GM12874 (cell line): Measurements from ENCODE around the gene TXLNB.

ENCODE experiments used
- TF ChIP-seq, protein P1 (sequence below): IDR thresholded peaks from 2 replicates; pipeline ENCODE4 v1.5.1; 2011; ENCODE audit warnings: low read depth, mild to moderate bottlenecking, control low read depth, low read length, moderate library complexity; ENCODE audit not compliant: insufficient read depth

Gene TXLNB

DNA sequence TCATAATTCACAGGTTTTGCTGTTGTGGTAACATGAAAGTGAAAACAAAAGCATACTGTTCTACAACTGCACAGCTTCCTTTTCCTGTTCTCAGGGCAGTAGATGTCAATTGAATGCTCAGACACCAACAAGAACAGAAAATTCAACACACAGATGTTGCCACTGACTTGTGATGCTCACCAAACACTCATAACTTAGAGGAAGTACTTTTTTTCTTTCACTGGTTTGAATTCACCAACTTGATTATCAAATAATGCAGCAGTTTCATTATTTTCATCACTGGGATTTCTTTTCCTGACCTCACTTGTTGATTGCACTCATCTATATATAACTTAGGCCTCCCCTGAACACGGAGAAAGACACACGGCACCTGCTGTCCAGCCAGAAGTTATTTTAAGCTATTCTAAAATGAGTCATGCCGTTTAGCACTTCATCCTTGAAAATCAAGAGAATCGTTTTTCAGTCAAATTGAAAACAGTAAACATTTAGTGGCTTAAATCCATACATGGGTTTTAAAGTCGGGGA, 949 bp downstream of the TXLNB start:
- TF ChIP-seq, protein P1, sequence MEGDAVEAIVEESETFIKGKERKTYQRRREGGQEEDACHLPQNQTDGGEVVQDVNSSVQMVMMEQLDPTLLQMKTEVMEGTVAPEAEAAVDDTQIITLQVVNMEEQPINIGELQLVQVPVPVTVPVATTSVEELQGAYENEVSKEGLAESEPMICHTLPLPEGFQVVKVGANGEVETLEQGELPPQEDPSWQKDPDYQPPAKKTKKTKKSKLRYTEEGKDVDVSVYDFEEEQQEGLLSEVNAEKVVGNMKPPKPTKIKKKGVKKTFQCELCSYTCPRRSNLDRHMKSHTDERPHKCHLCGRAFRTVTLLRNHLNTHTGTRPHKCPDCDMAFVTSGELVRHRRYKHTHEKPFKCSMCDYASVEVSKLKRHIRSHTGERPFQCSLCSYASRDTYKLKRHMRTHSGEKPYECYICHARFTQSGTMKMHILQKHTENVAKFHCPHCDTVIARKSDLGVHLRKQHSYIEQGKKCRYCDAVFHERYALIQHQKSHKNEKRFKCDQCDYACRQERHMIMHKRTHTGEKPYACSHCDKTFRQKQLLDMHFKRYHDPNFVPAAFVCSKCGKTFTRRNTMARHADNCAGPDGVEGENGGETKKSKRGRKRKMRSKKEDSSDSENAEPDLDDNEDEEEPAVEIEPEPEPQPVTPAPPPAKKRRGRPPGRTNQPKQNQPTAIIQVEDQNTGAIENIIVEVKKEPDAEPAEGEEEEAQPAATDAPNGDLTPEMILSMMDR, result no peak

DNA sequence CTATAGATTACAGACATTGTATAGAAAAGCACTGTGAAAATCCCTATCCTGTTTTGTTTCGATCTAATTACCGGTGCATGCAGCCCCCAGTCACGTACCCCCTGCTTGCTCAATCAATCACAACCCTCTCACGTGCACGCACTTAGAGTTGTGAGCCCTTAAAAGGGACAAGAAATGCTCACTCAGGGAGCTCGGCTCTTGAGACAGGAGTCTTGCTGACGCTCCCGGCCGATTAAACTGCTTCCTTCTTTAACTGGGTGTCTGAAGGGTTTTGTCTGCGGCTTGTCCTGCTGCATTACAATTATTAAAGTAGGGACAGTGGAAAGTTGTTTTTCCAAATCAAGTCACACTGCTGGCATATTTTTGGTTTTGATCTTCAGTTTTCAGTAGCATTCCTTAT, 2.6 kb downstream of the TXLNB start:
- TF ChIP-seq, protein P1, result no peak

DNA sequence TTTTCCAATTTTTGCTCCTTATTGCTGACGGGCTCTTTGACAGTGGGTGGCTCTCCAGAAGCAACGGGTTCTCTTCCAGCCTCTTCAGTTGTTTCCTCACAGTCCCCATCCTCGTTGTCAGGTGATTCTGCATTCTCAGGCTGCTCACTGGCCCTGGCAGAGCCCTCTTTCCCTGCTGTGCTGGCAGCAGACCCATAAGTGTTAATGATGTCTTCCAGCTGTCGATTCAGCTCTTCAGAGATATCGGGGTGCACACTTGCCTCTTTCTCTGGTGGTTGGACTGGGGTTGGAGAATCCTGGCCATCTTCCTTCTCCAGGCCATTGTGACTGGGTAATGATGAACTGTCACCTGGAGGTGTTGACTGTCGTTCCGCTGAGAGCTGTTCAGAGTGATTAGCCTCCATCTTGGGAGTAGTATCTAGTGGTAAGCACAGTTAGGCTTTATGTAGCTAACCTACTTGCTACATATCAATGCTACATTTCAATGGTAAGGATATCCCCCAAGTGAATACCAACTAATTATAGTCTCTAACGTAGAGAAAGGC, 3.2 kb downstream of the TXLNB start:
- TF ChIP-seq, protein P1, result no peak

DNA sequence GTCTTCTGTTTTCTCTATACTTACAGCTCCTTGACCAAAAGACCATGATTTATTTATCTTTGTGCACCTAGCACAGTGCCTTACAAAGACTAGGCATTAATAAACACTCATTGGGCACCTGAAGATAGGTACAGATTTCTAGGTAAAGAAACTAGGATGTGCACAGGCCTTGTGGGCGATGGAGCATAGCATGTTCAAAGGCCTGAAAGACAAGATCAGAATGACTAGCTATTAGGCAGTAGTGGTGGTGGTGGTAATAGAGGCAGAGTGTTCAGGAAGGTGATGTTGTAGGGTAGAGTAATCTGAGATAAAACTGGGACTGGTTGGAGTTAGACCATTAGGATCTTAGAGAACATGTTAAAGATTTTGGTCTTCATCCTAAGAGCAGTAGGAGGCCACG, 3.9 kb downstream of the TXLNB start:
- TF ChIP-seq, protein P1, result no peak

DNA sequence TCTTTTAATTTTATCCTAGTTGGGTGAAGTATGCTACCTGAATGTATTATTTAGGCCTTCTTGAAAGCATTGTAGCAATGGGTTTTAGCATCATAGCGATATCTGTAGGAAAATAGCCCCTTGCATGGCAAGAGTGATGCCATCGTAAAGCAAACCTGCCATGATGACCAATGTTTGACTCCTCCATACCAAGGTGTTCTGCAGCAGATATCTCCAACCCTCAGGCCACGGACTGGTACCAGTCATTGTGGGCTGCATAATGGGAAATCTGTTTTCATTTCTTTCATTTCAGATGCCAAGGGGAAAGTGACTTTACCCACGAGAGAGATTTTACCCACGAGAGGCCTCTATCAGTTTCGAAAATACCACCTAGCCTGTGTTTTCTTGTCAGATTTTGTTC, 6.2 kb downstream of the TXLNB start:
- TF ChIP-seq, protein P1, result no peak

DNA sequence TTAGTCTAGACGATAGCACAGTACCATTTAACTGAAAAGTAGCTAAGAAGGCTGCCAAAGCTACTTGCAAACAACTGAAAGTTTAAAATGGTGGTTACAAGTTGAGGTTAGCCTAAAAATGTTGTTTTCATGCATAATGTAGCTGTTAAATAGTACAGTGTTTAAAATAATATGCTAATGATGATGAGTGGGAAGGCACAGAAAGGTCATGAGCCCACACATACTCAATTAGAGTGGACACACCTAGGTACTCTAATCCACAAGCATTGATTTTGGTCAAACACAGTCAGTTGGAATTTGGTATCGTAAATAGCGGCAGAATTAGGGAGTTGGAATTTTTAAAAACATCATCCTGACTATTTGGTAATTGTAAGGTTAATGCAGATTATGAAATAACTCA, 7.0 kb downstream of the TXLNB start:
- TF ChIP-seq, protein P1, result no peak

DNA sequence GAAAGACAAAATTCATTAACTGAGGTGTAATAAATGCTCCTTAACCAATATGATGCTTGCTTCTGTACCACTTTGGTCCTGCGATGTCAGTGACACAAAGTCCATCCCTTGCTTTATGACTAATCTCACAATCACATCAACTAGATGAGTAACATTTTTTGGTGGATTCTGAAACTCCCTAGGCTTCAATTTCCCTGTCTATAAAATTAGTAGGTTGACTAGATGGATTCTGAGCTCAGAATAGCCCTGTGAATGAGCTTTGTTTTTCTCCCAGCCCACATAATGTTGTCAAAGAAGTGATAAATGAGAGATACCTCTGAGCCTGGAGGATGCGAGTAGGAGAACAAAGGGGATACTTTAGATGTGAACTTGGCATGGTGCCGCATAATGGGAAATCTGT, 9.1 kb downstream of the TXLNB start:
- TF ChIP-seq, protein P1, result no peak
